ENCODE measurements around the gene CENPO. TPM values are rescaled to one million over a fixed set of nuclear protein-coding genes. Genes with fewer than 3 reads are reported as not detected.
A peak's percentile ranks its signal among the peaks of the same experiment; 100 is the strongest.

Gene CENPO
- total and polyA plus RNA-seq, 2 experiments from 2014 or later = 9.7 to 14.6 TPM

DNA sequence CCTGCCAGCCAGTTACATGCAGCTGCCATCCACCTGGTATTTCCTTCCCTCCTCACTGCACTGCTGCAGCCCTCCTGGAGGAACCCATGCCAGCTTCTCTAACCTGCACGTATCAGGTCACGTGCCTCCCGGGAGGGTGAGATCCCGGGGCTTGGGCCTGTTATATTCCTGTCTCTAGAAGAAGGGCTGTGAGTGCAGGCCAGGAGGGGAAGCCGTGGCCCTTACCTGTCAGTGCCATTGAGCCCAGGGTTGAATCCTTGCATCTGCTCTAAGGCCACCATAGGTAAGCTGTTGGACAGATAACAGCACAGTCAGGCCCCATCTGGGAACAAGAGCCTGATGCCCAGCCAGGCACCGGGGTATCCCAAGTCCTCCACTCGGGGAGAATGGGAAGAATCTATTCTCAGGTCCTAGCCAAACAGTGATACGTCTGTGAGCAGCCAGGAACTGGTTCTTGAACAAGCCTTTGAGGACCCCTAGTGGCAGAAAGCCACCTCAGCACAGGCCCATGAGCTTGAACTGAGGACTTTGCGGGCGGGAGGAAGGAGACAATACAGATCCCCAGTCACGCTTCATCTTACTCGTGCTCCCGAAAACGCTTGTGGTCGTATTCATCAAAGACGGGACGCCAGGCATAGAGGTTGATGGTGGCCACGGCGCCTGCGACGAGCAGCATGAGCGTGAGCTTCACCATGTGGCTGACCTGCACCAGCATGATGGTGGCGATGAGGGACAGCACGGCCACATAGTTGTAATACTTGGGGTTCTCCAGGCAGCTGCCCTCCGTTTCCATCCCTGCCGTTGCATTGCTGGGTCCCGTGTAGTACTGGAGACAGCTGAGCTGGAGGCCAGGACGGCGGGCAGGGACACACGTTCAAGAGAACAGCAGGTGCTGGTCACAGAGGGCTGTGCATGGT lies 34.4 kb downstream of the CENPO start:
- DNase-seq (ENCODE audit: low spot score) = peak; percentile 91

GRCh38 chr2:24828238-24828996 lies 35.2 kb downstream of the CENPO start:
- 95% methylated on average over 17 of the region's 17 CpGs for WGBS (ENCODE audit: low lambda C conversion rate, missing lambda C conversion rate)
- no peak overlapping the region for H3K4me3 ChIP-seq
- H3K27ac ChIP-seq = no peak overlapping the region
- no peaks in the 10 kb centered on the region for H3K4me1 ChIP-seq (ENCODE audit: insufficient read depth)
- no peak for TF ChIP-seq EZH2 (IDR thresholded peaks at IDR 0.05; ENCODE audit: borderline replicate concordance)
- TF ChIP-seq CTCF (IDR thresholded peaks at IDR 0.05; ENCODE audit: poor library complexity) = no peak
- TF ChIP-seq EZH2phosphoT487 (IDR thresholded peaks at IDR 0.05; ENCODE audit: low read depth, severe bottlenecking, unreplicated experiment) = no peak
- H3K27me3 ChIP-seq = no peaks in the 10 kb centered on the region
- no peaks in the 10 kb centered on the region for H3K36me3 ChIP-seq (replicated peaks; ENCODE audit: insufficient read depth, low read depth)
- no peaks in the 10 kb centered on the region for H3K79me2 ChIP-seq
- no peaks in the 10 kb centered on the region for H3K9me2 ChIP-seq (replicated peaks; ENCODE audit: insufficient read depth)
- H4K20me1 ChIP-seq (ENCODE audit: insufficient read depth, poor library complexity, severe bottlenecking) = no peaks in the 10 kb centered on the region
- no peaks in the 10 kb centered on the region for H3K9me3 ChIP-seq (ENCODE audit: low read depth)
- no peak overlapping the region for H3K4me2 ChIP-seq
- H2AFZ ChIP-seq = no peak overlapping the region
- no peak for DNase-seq (ENCODE audit: low spot score)

More for the DNA sequence above, 34.4 kb downstream of the CENPO start:
- no peak overlapping the region for H2AFZ ChIP-seq
- H3K27ac ChIP-seq = no peak overlapping the region
- H3K36me3 ChIP-seq (replicated peaks; ENCODE audit: insufficient read depth, low read depth) = no peaks in the 10 kb centered on the region
- H3K9me3 ChIP-seq (ENCODE audit: low read depth) = no peaks in the 10 kb centered on the region
- no peak overlapping the region for H3K4me3 ChIP-seq
- no peaks in the 10 kb centered on the region for H3K9me2 ChIP-seq (replicated peaks; ENCODE audit: insufficient read depth)
- WGBS (ENCODE audit: low lambda C conversion rate, missing lambda C conversion rate) = 41% methylated on average over 30 of the region's 30 CpGs
- TF ChIP-seq CTCF (IDR thresholded peaks at IDR 0.05; ENCODE audit: poor library complexity) (peak; percentile 94), EZH2phosphoT487 (IDR thresholded peaks at IDR 0.05; ENCODE audit: low read depth, severe bottlenecking, unreplicated experiment) (no peak), EZH2 (IDR thresholded peaks at IDR 0.05; ENCODE audit: borderline replicate concordance) (no peak)
- no peaks in the 10 kb centered on the region for H3K79me2 ChIP-seq
- H4K20me1 ChIP-seq (ENCODE audit: insufficient read depth, poor library complexity, severe bottlenecking) = no peaks in the 10 kb centered on the region
- H3K4me1 ChIP-seq (ENCODE audit: insufficient read depth) = no peaks in the 10 kb centered on the region
- H3K27me3 ChIP-seq = no peaks in the 10 kb centered on the region
- H3K4me2 ChIP-seq = no peak overlapping the region

DNA sequence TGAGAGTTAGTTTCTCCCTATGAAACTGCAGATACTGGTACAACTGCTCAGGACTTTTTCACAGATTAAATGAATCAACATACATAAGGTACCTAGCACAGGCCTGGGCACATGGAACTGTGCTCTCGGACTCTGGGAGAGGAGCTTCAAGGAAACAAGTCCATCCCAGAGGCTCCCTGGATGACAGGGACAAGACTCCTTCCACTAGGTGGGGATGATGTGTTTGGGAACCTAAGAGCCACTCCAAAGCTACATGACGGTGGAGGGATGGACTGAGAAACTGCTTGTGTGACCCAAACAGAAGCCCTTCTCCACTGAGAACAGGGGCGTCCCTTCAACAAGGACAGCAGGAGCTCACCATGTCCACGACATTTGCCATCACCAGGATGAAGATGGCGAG lies 37.1 kb downstream of the CENPO start:
- Histone ChIP-seq H3K79me2 (no peaks in the 10 kb centered on the region), H3K9me2 (replicated peaks; ENCODE audit: insufficient read depth) (no peaks in the 10 kb centered on the region), H3K27me3 (no peaks in the 10 kb centered on the region), H4K20me1 (ENCODE audit: insufficient read depth, poor library complexity, severe bottlenecking) (no peaks in the 10 kb centered on the region), H3K4me1 (ENCODE audit: insufficient read depth) (no peaks in the 10 kb centered on the region), H3K36me3 (replicated peaks; ENCODE audit: insufficient read depth, low read depth) (no peaks in the 10 kb centered on the region), H3K9me3 (ENCODE audit: low read depth) (no peaks in the 10 kb centered on the region), H2AFZ (no peak overlapping the region), H3K4me2 (no peak overlapping the region), H3K4me3 (no peak overlapping the region), H3K27ac (no peak overlapping the region)
- no peak for TF ChIP-seq EZH2 (IDR thresholded peaks at IDR 0.05; ENCODE audit: borderline replicate concordance)
- TF ChIP-seq CTCF (IDR thresholded peaks at IDR 0.05; ENCODE audit: poor library complexity) = no peak
- no peak for TF ChIP-seq EZH2phosphoT487 (IDR thresholded peaks at IDR 0.05; ENCODE audit: low read depth, severe bottlenecking, unreplicated experiment)
- no peak for DNase-seq (ENCODE audit: low spot score)
- 94% methylated on average over 5 of the region's 5 CpGs for WGBS (ENCODE audit: low lambda C conversion rate, missing lambda C conversion rate)
